ENCODE data around the gene IWS1.
"Not testable (repeated sequence)": the region's sequence is repeated elsewhere in the genome, so short reads cannot be mapped to it uniquely, and the experiment has no call there.

IWS1 gene

GRCh38 chr2:127572841-127573240 lies 46.6 kb upstream of the IWS1 start:
- no peak for DNase-seq (ENCODE audit: low spot score)
- Histone ChIP-seq H3K4me3 (no peak overlapping the region), H3K27ac (no peak overlapping the region)
- TF ChIP-seq CTCF (IDR thresholded peaks at IDR 0.05), result no peak

- not testable (repeated sequence) for H3K27ac ChIP-seq; H3K4me3 ChIP-seq; DNase-seq (ENCODE audit: low spot score)
These were observed 46.1 kb upstream of the IWS1 start for GRCh38 chr2:127572352-127572751.

GRCh38 chr2:127570282-127571250 lies 44.3 kb upstream of the IWS1 start:
- Histone ChIP-seq H3K27ac (peak overlapping the region in 1 of 2 donors; percentile 64), H3K4me3 (no peak overlapping the region)
- peak; percentile 69 for DNase-seq (ENCODE audit: low spot score)
- no peak for TF ChIP-seq CTCF (IDR thresholded peaks at IDR 0.05)

GRCh38 chr2:127569666-127570065 lies 43.4 kb upstream of the IWS1 start:
- DNase-seq (ENCODE audit: low spot score), result peak; percentile 75
- H3K27ac ChIP-seq, result peak overlapping the region in 1 of 2 donors; percentile 64
- no peak overlapping the region for H3K4me3 ChIP-seq
- TF ChIP-seq CTCF (IDR thresholded peaks at IDR 0.05), result no peak

GRCh38 chr2:127568128-127568527 lies 41.8 kb upstream of the IWS1 start:
- H3K27ac ChIP-seq, result peak overlapping the region; percentile 17 to 66
- peak; percentile 53 for DNase-seq (ENCODE audit: low spot score)
- no peak for TF ChIP-seq CTCF (IDR thresholded peaks at IDR 0.05)
- no peak overlapping the region for H3K4me3 ChIP-seq

GRCh38 chr2:127567351-127567854 lies 41.1 kb upstream of the IWS1 start:
- no peak for TF ChIP-seq CTCF (IDR thresholded peaks at IDR 0.05)
- peak; percentile 59 for DNase-seq (ENCODE audit: low spot score)
- H3K27ac ChIP-seq, result no peak overlapping the region
- H3K4me3 ChIP-seq, result no peak overlapping the region

- no peak for TF ChIP-seq CTCF (IDR thresholded peaks at IDR 0.05)
- DNase-seq (ENCODE audit: low spot score), result peak; percentile 58
- no peak overlapping the region for H3K4me3 ChIP-seq
- H3K27ac ChIP-seq, result no peak overlapping the region
These were observed 40.3 kb upstream of the IWS1 start for GRCh38 chr2:127566576-127566975.
